BLaER1 treated with 17β-estradiol and CSF1 and Interleukin-3, amounts not matched to agents 10 nM and 100 nM (cell line): Measurements from ENCODE around the gene CMKLR1.

Experiments used
- H3K27ac ChIP-seq, 11 experiments: shearing (Covaris generic); formaldehyde crosslinking; 2 replicates each; pipeline ENCODE4 v1.8.1; 2022
- H3K27me3 ChIP-seq, 11 experiments: shearing (Covaris generic); formaldehyde crosslinking; 2 replicates each; pipeline ENCODE4 v1.8.1; 2022
- H3K36me3 ChIP-seq, 11 experiments: shearing (Covaris generic); formaldehyde crosslinking; 2 replicates each; pipeline ENCODE4 v1.8.1; 2022
- H3K4me1 ChIP-seq, 10 experiments: shearing (Covaris generic); formaldehyde crosslinking; 2 replicates each; pipeline ENCODE4 v1.8.1; 2022
- H3K4me2 ChIP-seq, 11 experiments: shearing (Covaris generic); formaldehyde crosslinking; 2 replicates each; pipeline ENCODE4 v1.8.1; 2022
- H3K4me3 ChIP-seq, 10 experiments: shearing (Covaris generic); formaldehyde crosslinking; 2 replicates each; pipeline ENCODE4 v1.8.1; 2022
- H3K9ac ChIP-seq, 11 experiments: shearing (Covaris generic); formaldehyde crosslinking; 2 replicates each; pipeline ENCODE4 v1.8.1; 2022
- H3K9me3 ChIP-seq, 11 experiments: shearing (Covaris generic); formaldehyde crosslinking; replicated peaks in 1 of 11; 2 replicates each; pipeline ENCODE4 v1.8.1; 2022
- H4K20me1 ChIP-seq, 11 experiments: shearing (Covaris generic); formaldehyde crosslinking; 2 replicates each; pipeline ENCODE4 v1.8.1; 2022
- Cebpa-rat ChIP-seq, 11 experiments: shearing (Covaris generic); IDR thresholded peaks; 2 replicates each; pipeline ENCODE4 v1.8.1; 2022

CMKLR1 gene

GRCh38 chr12:108303703-108304102, 35.4 kb downstream of the CMKLR1 start:
- H3K4me1 ChIP-seq: peaks cover 0 to 100% (median 21%) of the 10 kb centered on the region in 10 experiments; a peak in 18 of 20 replicates
- H3K4me2 ChIP-seq: peak overlapping the region in 2 of 11 experiments; percentile 89 to 90; a peak in 5 of 22 replicates
- H3K4me3 ChIP-seq: no peak overlapping the region
- no peak overlapping the region for H3K27ac ChIP-seq
- H3K9me3 ChIP-seq: no peaks in the 10 kb centered on the region
- peaks cover 0 to 100% (median 8%) of the 10 kb centered on the region in 11 experiments; a peak in 11 of 22 replicates for H4K20me1 ChIP-seq
- TF ChIP-seq Cebpa-rat (IDR thresholded peaks at IDR 0.05): no peak
- H3K27me3 ChIP-seq: peaks cover 3 to 51% (median 36%) of the 10 kb centered on the region in 11 experiments; a peak in 19 of 22 replicates
- H3K9ac ChIP-seq: peak overlapping the region in 1 of 11 experiments; percentile 45; a peak in 1 of 22 replicates
- H3K36me3 ChIP-seq: peaks cover 0 to 91% (median 0%) of the 10 kb centered on the region in 11 experiments; a peak in 6 of 22 replicates

GRCh38 chr12:108302403-108303311, 36.5 kb downstream of the CMKLR1 start:
- Histone ChIP-seq H4K20me1 (peaks cover 0 to 100% (median 8%) of the 10 kb centered on the region in 11 experiments; a peak in 11 of 22 replicates), H3K4me2 (peak overlapping the region in 2 of 11 experiments; percentile 89 to 90; a peak in 4 of 22 replicates), H3K36me3 (peaks cover 0 to 85% (median 0%) of the 10 kb centered on the region in 11 experiments; a peak in 5 of 22 replicates), H3K9ac (peak overlapping the region in 1 of 11 experiments; percentile 45; a peak in 1 of 22 replicates), H3K4me3 (no peak overlapping the region), H3K27ac (no peak overlapping the region), H3K4me1 (peaks cover 2 to 100% (median 23%) of the 10 kb centered on the region in 10 experiments; a peak in 18 of 20 replicates), H3K27me3 (peaks cover 3 to 44% (median 34%) of the 10 kb centered on the region in 11 experiments; a peak in 19 of 22 replicates), H3K9me3 (no peaks in the 10 kb centered on the region)
- no peak for TF ChIP-seq Cebpa-rat (IDR thresholded peaks at IDR 0.05)

GRCh38 chr12:108302016-108302402, 37.1 kb downstream of the CMKLR1 start:
- Histone ChIP-seq H4K20me1 (peaks cover 0 to 100% (median 8%) of the 10 kb centered on the region in 11 experiments; a peak in 11 of 22 replicates), H3K9me3 (no peaks in the 10 kb centered on the region), H3K36me3 (peaks cover 0 to 84% (median 0%) of the 10 kb centered on the region in 11 experiments; a peak in 4 of 22 replicates), H3K27ac (no peak overlapping the region), H3K4me1 (peaks cover 8 to 100% (median 27%) of the 10 kb centered on the region in 10 experiments; a peak in 19 of 20 replicates), H3K4me3 (no peak overlapping the region), H3K4me2 (peak overlapping the region in 2 of 11 experiments; percentile 43 to 90; a peak in 3 of 22 replicates), H3K9ac (no peak overlapping the region), H3K27me3 (peaks cover 3 to 37% (median 30%) of the 10 kb centered on the region in 11 experiments; a peak in 19 of 22 replicates)
- TF ChIP-seq Cebpa-rat (IDR thresholded peaks at IDR 0.05): no peak

- H3K9ac ChIP-seq: no peak overlapping the region
- H4K20me1 ChIP-seq: peaks cover 0 to 100% (median 8%) of the 10 kb centered on the region in 11 experiments; a peak in 10 of 22 replicates
- H3K4me2 ChIP-seq: peak overlapping the region in 2 of 11 experiments; percentile 5 to 81; a peak in 2 of 22 replicates
- TF ChIP-seq Cebpa-rat (IDR thresholded peaks at IDR 0.05): no peak
- H3K27me3 ChIP-seq: peaks cover 3 to 32% (median 23%) of the 10 kb centered on the region in 11 experiments; a peak in 19 of 22 replicates
- H3K36me3 ChIP-seq: peaks cover 0 to 83% (median 0%) of the 10 kb centered on the region in 11 experiments; a peak in 4 of 22 replicates
- no peaks in the 10 kb centered on the region for H3K9me3 ChIP-seq
- no peak overlapping the region for H3K4me3 ChIP-seq
- no peak overlapping the region for H3K27ac ChIP-seq
- H3K4me1 ChIP-seq: peaks cover 14 to 100% (median 30%) of the 10 kb centered on the region in 10 experiments; a peak in 19 of 20 replicates
These were observed 37.8 kb downstream of the CMKLR1 start for GRCh38 chr12:108301346-108301745.

- Histone ChIP-seq H3K27ac (no peak overlapping the region), H3K4me2 (peak overlapping the region in 2 of 11 experiments; percentile 76 to 81; a peak in 4 of 22 replicates), H3K27me3 (peaks cover 3 to 25% (median 11%) of the 10 kb centered on the region in 11 experiments; a peak in 16 of 22 replicates), H3K36me3 (peaks cover 0 to 93% (median 0%) of the 10 kb centered on the region in 11 experiments; a peak in 4 of 22 replicates), H3K9me3 (no peaks in the 10 kb centered on the region), H3K9ac (no peak overlapping the region), H4K20me1 (peaks cover 0 to 100% (median 7%) of the 10 kb centered on the region in 11 experiments; a peak in 10 of 22 replicates), H3K4me1 (peaks cover 13 to 96% (median 20%) of the 10 kb centered on the region in 10 experiments; a peak in 19 of 20 replicates), H3K4me3 (no peak overlapping the region)
- TF ChIP-seq Cebpa-rat (IDR thresholded peaks at IDR 0.05): no peak
These were observed 39.0 kb downstream of the CMKLR1 start for GRCh38 chr12:108299980-108300696.

GRCh38 chr12:108299516-108299915, 39.6 kb downstream of the CMKLR1 start:
- H3K4me1 ChIP-seq: peaks cover 13 to 90% (median 17%) of the 10 kb centered on the region in 10 experiments; a peak in 19 of 20 replicates
- H4K20me1 ChIP-seq: peaks cover 0 to 100% (median 1%) of the 10 kb centered on the region in 11 experiments; a peak in 10 of 22 replicates
- H3K36me3 ChIP-seq: peaks cover 0 to 93% (median 0%) of the 10 kb centered on the region in 11 experiments; a peak in 4 of 22 replicates
- H3K27me3 ChIP-seq: peaks cover 0 to 19% (median 7%) of the 10 kb centered on the region in 11 experiments; a peak in 11 of 22 replicates
- TF ChIP-seq Cebpa-rat (IDR thresholded peaks at IDR 0.05): no peak
- no peak overlapping the region for H3K27ac ChIP-seq
- no peaks in the 10 kb centered on the region for H3K9me3 ChIP-seq
- no peak overlapping the region for H3K4me3 ChIP-seq
- no peak overlapping the region; a peak in 2 of 22 replicates for H3K9ac ChIP-seq
- peak overlapping the region in 3 of 11 experiments; percentile 74 to 81 (median 76); a peak in 5 of 22 replicates for H3K4me2 ChIP-seq

- Histone ChIP-seq H3K9ac (peak overlapping the region in 1 of 11 experiments; percentile 17; a peak in 2 of 22 replicates), H3K27ac (peak overlapping the region in 2 of 11 experiments; percentile 13 to 58; a peak in 3 of 22 replicates), H3K36me3 (peaks cover 0 to 93% (median 0%) of the 10 kb centered on the region in 11 experiments; a peak in 6 of 22 replicates), H3K4me1 (peaks cover 13 to 83% (median 17%) of the 10 kb centered on the region in 10 experiments; a peak in 19 of 20 replicates), H4K20me1 (peaks cover 0 to 100% (median 0%) of the 10 kb centered on the region in 11 experiments; a peak in 8 of 22 replicates), H3K27me3 (peaks cover 0 to 12% (median under 1%) of the 10 kb centered on the region in 11 experiments; a peak in 8 of 22 replicates), H3K9me3 (no peaks in the 10 kb centered on the region), H3K4me3 (no peak overlapping the region), H3K4me2 (peak overlapping the region in 3 of 11 experiments; percentile 74 to 81 (median 76); a peak in 6 of 22 replicates)
- TF ChIP-seq Cebpa-rat (IDR thresholded peaks at IDR 0.05): no peak
These were observed 40.3 kb downstream of the CMKLR1 start for GRCh38 chr12:108298761-108299275.
